ENCODE measurements around the gene DACT2.

Gene DACT2

GRCh38 chr6:168275168-168275567 is 44.4 kb downstream of the DACT2 start:
- H3K27ac ChIP-seq (ENCODE audit: low read depth, low read length) = no peak overlapping the region

GRCh38 chr6:168274037-168274952 is 45.3 kb downstream of the DACT2 start:
- Histone ChIP-seq H2BK5ac (ENCODE audit: low read length) (no peak overlapping the region), H3K4ac (ENCODE audit: low read depth, low read length) (no peak overlapping the region), H3K79me2 (ENCODE audit: control insufficient read depth, insufficient read depth, low read length) (no peaks in the 10 kb centered on the region), H3K56ac (ENCODE audit: low read length) (peak overlapping the region; percentile 71), H2BK15ac (replicated peaks; ENCODE audit: low read depth) (no peak overlapping the region), H3K4me3 (ENCODE audit: low read length) (no peak overlapping the region), H2BK120ac (ENCODE audit: low read depth, low read length) (no peak overlapping the region), H3K9ac (ENCODE audit: low read length) (no peak overlapping the region), H4K8ac (ENCODE audit: low read depth, low read length) (no peak overlapping the region), H3K4me1 (ENCODE audit: control insufficient read depth, low read depth, low read length) (peaks cover 11% of the 10 kb centered on the region), H4K5ac (ENCODE audit: low read length) (no peak overlapping the region), H3K79me1 (ENCODE audit: low read length) (no peaks in the 10 kb centered on the region), H3K23ac (ENCODE audit: low read length) (peak overlapping the region; percentile 59), H3K4me2 (ENCODE audit: low read length) (no peak overlapping the region), H2AK5ac (ENCODE audit: low read length) (peak overlapping the region; percentile 13), H3K27me3 (ENCODE audit: insufficient read depth, low read length, poor library complexity) (no peaks in the 10 kb centered on the region), H3K18ac (ENCODE audit: low read length) (peak overlapping the region; percentile 12), H3K36me3 (ENCODE audit: control insufficient read depth, insufficient read depth, low read length) (no peaks in the 10 kb centered on the region), H3K27ac (ENCODE audit: low read depth, low read length) (no peak overlapping the region)
- WGBS (ENCODE audit: extremely low coverage, insufficient coverage, low lambda C conversion rate) = no CpG with 5 or more reads among the region's 22 CpGs
- DNase-seq = peak; percentile 23

More at GRCh38 chr6:168275168-168275567, 44.4 kb downstream of the DACT2 start:
- Histone ChIP-seq H2BK120ac (ENCODE audit: low read depth, low read length) (no peak overlapping the region), H3K4me3 (ENCODE audit: low read length) (no peak overlapping the region), H3K23ac (ENCODE audit: low read length) (no peak overlapping the region), H3K4me1 (ENCODE audit: control insufficient read depth, low read depth, low read length) (peaks cover 11% of the 10 kb centered on the region), H3K4ac (ENCODE audit: low read depth, low read length) (no peak overlapping the region), H3K79me1 (ENCODE audit: low read length) (no peaks in the 10 kb centered on the region), H3K18ac (ENCODE audit: low read length) (no peak overlapping the region), H2BK15ac (replicated peaks; ENCODE audit: low read depth) (no peak overlapping the region), H2AK5ac (ENCODE audit: low read length) (no peak overlapping the region), H3K27me3 (ENCODE audit: insufficient read depth, low read length, poor library complexity) (no peaks in the 10 kb centered on the region), H3K56ac (ENCODE audit: low read length) (no peak overlapping the region), H2BK5ac (ENCODE audit: low read length) (no peak overlapping the region), H3K9ac (ENCODE audit: low read length) (no peak overlapping the region), H4K5ac (ENCODE audit: low read length) (no peak overlapping the region), H3K4me2 (ENCODE audit: low read length) (no peak overlapping the region), H4K8ac (ENCODE audit: low read depth, low read length) (no peak overlapping the region), H3K36me3 (ENCODE audit: control insufficient read depth, insufficient read depth, low read length) (no peaks in the 10 kb centered on the region), H3K79me2 (ENCODE audit: control insufficient read depth, insufficient read depth, low read length) (no peaks in the 10 kb centered on the region)
- no CpG with 5 or more reads among the region's 12 CpGs for WGBS (ENCODE audit: extremely low coverage, insufficient coverage, low lambda C conversion rate)
- no peak for DNase-seq

- Histone ChIP-seq H3K23ac (ENCODE audit: low read length) (no peak overlapping the region), H3K79me2 (ENCODE audit: control insufficient read depth, insufficient read depth, low read length) (no peaks in the 10 kb centered on the region), H4K8ac (ENCODE audit: low read depth, low read length) (no peak overlapping the region), H3K79me1 (ENCODE audit: low read length) (no peaks in the 10 kb centered on the region), H3K27me3 (ENCODE audit: insufficient read depth, low read length, poor library complexity) (no peaks in the 10 kb centered on the region), H3K9ac (ENCODE audit: low read length) (peak overlapping the region; percentile 15), H3K18ac (ENCODE audit: low read length) (no peak overlapping the region), H2BK15ac (replicated peaks; ENCODE audit: low read depth) (no peak overlapping the region), H4K5ac (ENCODE audit: low read length) (no peak overlapping the region), H3K4me2 (ENCODE audit: low read length) (no peak overlapping the region), H3K56ac (ENCODE audit: low read length) (peak overlapping the region; percentile 69), H2BK5ac (ENCODE audit: low read length) (peak overlapping the region; percentile 17), H2BK120ac (ENCODE audit: low read depth, low read length) (no peak overlapping the region), H2AK5ac (ENCODE audit: low read length) (no peak overlapping the region), H3K27ac (ENCODE audit: low read depth, low read length) (peak overlapping the region; percentile 63), H3K4me3 (ENCODE audit: low read length) (no peak overlapping the region), H3K4me1 (ENCODE audit: control insufficient read depth, low read depth, low read length) (peaks cover 11% of the 10 kb centered on the region), H3K36me3 (ENCODE audit: control insufficient read depth, insufficient read depth, low read length) (no peaks in the 10 kb centered on the region), H3K4ac (ENCODE audit: low read depth, low read length) (no peak overlapping the region)
- DNase-seq = no peak
- no CpG with 5 or more reads among the region's 17 CpGs for WGBS (ENCODE audit: extremely low coverage, insufficient coverage, low lambda C conversion rate)
Measured at GRCh38 chr6:168273441-168274036, 46.0 kb downstream of the DACT2 start.

GRCh38 chr6:168272415-168273325 is 46.9 kb downstream of the DACT2 start:
- H4K8ac ChIP-seq (ENCODE audit: low read depth, low read length) = no peak overlapping the region
- no peaks in the 10 kb centered on the region for H3K79me1 ChIP-seq (ENCODE audit: low read length)
- no peak overlapping the region for H4K5ac ChIP-seq (ENCODE audit: low read length)
- H3K4me1 ChIP-seq (ENCODE audit: control insufficient read depth, low read depth, low read length) = peaks cover 11% of the 10 kb centered on the region
- no peak overlapping the region for H3K4me3 ChIP-seq (ENCODE audit: low read length)
- peak; percentile 72 for DNase-seq
- H3K79me2 ChIP-seq (ENCODE audit: control insufficient read depth, insufficient read depth, low read length) = no peaks in the 10 kb centered on the region
- no peak overlapping the region for H3K18ac ChIP-seq (ENCODE audit: low read length)
- no peak overlapping the region for H2AK5ac ChIP-seq (ENCODE audit: low read length)
- H2BK5ac ChIP-seq (ENCODE audit: low read length) = no peak overlapping the region
- H3K4me2 ChIP-seq (ENCODE audit: low read length) = no peak overlapping the region
- no peak overlapping the region for H3K56ac ChIP-seq (ENCODE audit: low read length)
- H3K27me3 ChIP-seq (ENCODE audit: insufficient read depth, low read length, poor library complexity) = no peaks in the 10 kb centered on the region
- peak overlapping the region; percentile 3 for H3K27ac ChIP-seq (ENCODE audit: low read depth, low read length)
- H3K4ac ChIP-seq (ENCODE audit: low read depth, low read length) = no peak overlapping the region
- H3K23ac ChIP-seq (ENCODE audit: low read length) = no peak overlapping the region
- H2BK15ac ChIP-seq (replicated peaks; ENCODE audit: low read depth) = no peak overlapping the region
- no peak overlapping the region for H3K9ac ChIP-seq (ENCODE audit: low read length)
- H3K36me3 ChIP-seq (ENCODE audit: control insufficient read depth, insufficient read depth, low read length) = no peaks in the 10 kb centered on the region
- WGBS (ENCODE audit: extremely low coverage, insufficient coverage, low lambda C conversion rate) = no CpG with 5 or more reads among the region's 17 CpGs
- no peak overlapping the region for H2BK120ac ChIP-seq (ENCODE audit: low read depth, low read length)

- Histone ChIP-seq H3K4me3 (ENCODE audit: low read length) (no peak overlapping the region), H3K23ac (ENCODE audit: low read length) (no peak overlapping the region), H3K56ac (ENCODE audit: low read length) (no peak overlapping the region), H3K18ac (ENCODE audit: low read length) (no peak overlapping the region), H3K79me1 (ENCODE audit: low read length) (no peaks in the 10 kb centered on the region), H3K27ac (ENCODE audit: low read depth, low read length) (no peak overlapping the region), H4K5ac (ENCODE audit: low read length) (no peak overlapping the region), H3K4me1 (ENCODE audit: control insufficient read depth, low read depth, low read length) (peaks cover 11% of the 10 kb centered on the region), H3K79me2 (ENCODE audit: control insufficient read depth, insufficient read depth, low read length) (no peaks in the 10 kb centered on the region), H2BK120ac (ENCODE audit: low read depth, low read length) (no peak overlapping the region), H2AK5ac (ENCODE audit: low read length) (no peak overlapping the region), H3K4me2 (ENCODE audit: low read length) (no peak overlapping the region), H2BK15ac (replicated peaks; ENCODE audit: low read depth) (no peak overlapping the region), H3K4ac (ENCODE audit: low read depth, low read length) (no peak overlapping the region), H4K8ac (ENCODE audit: low read depth, low read length) (no peak overlapping the region), H2BK5ac (ENCODE audit: low read length) (no peak overlapping the region), H3K36me3 (ENCODE audit: control insufficient read depth, insufficient read depth, low read length) (no peaks in the 10 kb centered on the region), H3K9ac (ENCODE audit: low read length) (no peak overlapping the region), H3K27me3 (ENCODE audit: insufficient read depth, low read length, poor library complexity) (no peaks in the 10 kb centered on the region)
- WGBS (ENCODE audit: extremely low coverage, insufficient coverage, low lambda C conversion rate) = 100% methylated on average over 1 of the region's 19 CpGs
- DNase-seq = no peak
Measured at GRCh38 chr6:168270274-168271172, 49.1 kb downstream of the DACT2 start.

Data from mesendoderm (in vitro differentiated cells).